ENCODE measurements around the gene EVA1A. TPM values are rescaled to one million over a fixed set of nuclear protein-coding genes. Genes with fewer than 3 reads are reported as not detected.

Gene EVA1A
- total RNA-seq, 3 donors from 2014 or later (not counting 1 experiment from before 2014, with no cell fraction given): not detected

GRCh38 chr2:75586971-75587370 is 26.2 kb upstream of the EVA1A start:
- Mint-ChIP-seq H3K4me3 (no peak overlapping the region), H3K27me3 (ENCODE audit: low read depth in 2 of 2) (peaks cover 8 to 10% of the 10 kb centered on the region in 2 donors), H3K9me3 (peaks cover 0 to 2% of the 10 kb centered on the region in 2 donors), H3K4me1 (no peaks in the 10 kb centered on the region), H3K27ac (no peak overlapping the region), H3K36me3 (no peaks in the 10 kb centered on the region)
- H3K9me3 ChIP-seq (ENCODE audit: control insufficient read depth, insufficient read depth, low read length): no peaks in the 10 kb centered on the region
- no peak for DNase-seq
- TF ChIP-seq, protein P1, sequence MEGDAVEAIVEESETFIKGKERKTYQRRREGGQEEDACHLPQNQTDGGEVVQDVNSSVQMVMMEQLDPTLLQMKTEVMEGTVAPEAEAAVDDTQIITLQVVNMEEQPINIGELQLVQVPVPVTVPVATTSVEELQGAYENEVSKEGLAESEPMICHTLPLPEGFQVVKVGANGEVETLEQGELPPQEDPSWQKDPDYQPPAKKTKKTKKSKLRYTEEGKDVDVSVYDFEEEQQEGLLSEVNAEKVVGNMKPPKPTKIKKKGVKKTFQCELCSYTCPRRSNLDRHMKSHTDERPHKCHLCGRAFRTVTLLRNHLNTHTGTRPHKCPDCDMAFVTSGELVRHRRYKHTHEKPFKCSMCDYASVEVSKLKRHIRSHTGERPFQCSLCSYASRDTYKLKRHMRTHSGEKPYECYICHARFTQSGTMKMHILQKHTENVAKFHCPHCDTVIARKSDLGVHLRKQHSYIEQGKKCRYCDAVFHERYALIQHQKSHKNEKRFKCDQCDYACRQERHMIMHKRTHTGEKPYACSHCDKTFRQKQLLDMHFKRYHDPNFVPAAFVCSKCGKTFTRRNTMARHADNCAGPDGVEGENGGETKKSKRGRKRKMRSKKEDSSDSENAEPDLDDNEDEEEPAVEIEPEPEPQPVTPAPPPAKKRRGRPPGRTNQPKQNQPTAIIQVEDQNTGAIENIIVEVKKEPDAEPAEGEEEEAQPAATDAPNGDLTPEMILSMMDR (IDR thresholded peaks at IDR 0.05): no peak
- 86% methylated on average over 2 of the region's 2 CpGs for WGBS (ENCODE audit: insufficient coverage)
- H3K4me3 ChIP-seq (ENCODE audit: low read length): no peak overlapping the region
- H3K27ac ChIP-seq (ENCODE audit: low read length): no peak overlapping the region
- no peaks in the 10 kb centered on the region for H3K36me3 ChIP-seq (ENCODE audit: control insufficient read depth, insufficient read depth, low read length)
- ATAC-seq: no peak
- intact Hi-C loops (cut with micrococcal nuclease): no loop called here
- no peaks in the 10 kb centered on the region for H3K27me3 ChIP-seq (ENCODE audit: control insufficient read depth, insufficient read depth, low read length)
- H3K4me1 ChIP-seq (ENCODE audit: control insufficient read depth, insufficient read depth, low read length): no peaks in the 10 kb centered on the region

DNA sequence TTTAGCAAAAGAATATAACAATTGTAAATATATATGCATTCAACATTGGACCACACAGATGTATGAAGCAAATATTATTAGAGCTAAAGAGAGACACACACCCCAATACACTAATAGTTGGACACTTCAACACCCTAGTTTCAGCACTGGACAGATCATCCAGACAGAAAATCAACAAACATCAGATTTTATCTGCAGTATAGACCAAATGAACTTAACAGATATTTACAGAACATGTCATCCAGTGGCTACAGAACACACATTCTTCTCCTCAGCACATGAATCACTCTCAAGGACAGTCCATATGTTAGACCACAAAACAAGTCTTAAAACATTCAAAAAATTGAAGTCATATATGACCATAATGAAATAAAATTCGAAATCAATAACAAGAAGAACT is 22.1 kb upstream of the EVA1A start:
- H3K4me3 ChIP-seq (ENCODE audit: low read length): no peak overlapping the region
- no peak for DNase-seq
- ATAC-seq: no peak
- Mint-ChIP-seq H3K36me3 (no peaks in the 10 kb centered on the region), H3K4me3 (no peak overlapping the region), H3K27ac (no peak overlapping the region), H3K27me3 (ENCODE audit: low read depth in 2 of 2) (peaks cover 8 to 10% of the 10 kb centered on the region in 2 donors), H3K9me3 (peaks cover 0 to 2% of the 10 kb centered on the region in 2 donors), H3K4me1 (no peaks in the 10 kb centered on the region)
- H3K36me3 ChIP-seq (ENCODE audit: control insufficient read depth, insufficient read depth, low read length): no peaks in the 10 kb centered on the region
- TF ChIP-seq, protein P1 (IDR thresholded peaks at IDR 0.05): no peak
- WGBS (ENCODE audit: insufficient coverage): 40% methylated on average over 1 of the region's 1 CpG
- no peaks in the 10 kb centered on the region for H3K27me3 ChIP-seq (ENCODE audit: control insufficient read depth, insufficient read depth, low read length)
- H3K9me3 ChIP-seq (ENCODE audit: control insufficient read depth, insufficient read depth, low read length): no peaks in the 10 kb centered on the region
- H3K27ac ChIP-seq (ENCODE audit: low read length): no peak overlapping the region
- intact Hi-C loops (cut with micrococcal nuclease): no loop called here
- H3K4me1 ChIP-seq (ENCODE audit: control insufficient read depth, insufficient read depth, low read length): no peaks in the 10 kb centered on the region

DNA sequence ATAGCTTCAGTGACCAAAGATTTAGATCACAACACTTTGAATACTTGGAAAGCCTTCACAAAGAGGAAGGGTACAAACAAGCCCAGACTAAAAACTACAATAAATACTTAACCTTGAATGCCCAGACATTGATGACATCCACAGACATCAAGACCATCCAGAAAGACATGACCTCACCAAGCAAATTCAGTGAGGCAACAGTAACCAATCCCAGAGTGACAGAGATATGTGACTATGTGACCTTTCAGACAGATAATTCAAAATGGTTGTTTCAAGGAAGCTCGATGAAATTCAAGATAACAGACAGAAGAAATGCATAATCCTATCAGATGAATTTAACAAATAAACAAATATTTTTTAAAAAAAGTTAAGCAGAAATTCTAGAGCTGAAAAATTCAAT is 19.9 kb upstream of the EVA1A start:
- H3K27me3 ChIP-seq (ENCODE audit: control insufficient read depth, insufficient read depth, low read length): no peaks in the 10 kb centered on the region

DNA sequence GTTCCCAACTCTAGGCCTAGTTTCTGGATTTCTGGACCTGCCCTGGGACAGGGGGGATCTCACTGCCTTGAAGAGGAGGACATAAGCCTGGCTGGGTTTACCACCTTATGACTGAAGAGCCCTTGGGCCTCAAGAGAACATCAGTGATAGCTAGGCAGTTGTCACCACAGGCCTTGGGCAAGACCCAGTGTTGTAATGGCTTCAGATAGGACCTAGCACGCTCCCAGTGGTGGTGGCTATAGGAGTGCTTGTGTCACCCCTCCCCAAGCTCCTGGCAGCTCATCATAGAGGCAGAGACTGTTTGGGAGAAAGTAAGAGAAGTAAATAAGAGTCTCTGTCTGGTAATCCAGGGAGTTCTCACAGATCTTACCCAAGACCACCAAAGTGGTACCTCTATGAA is 19.4 kb upstream of the EVA1A start:
- no peaks in the 10 kb centered on the region for H3K9me3 ChIP-seq (ENCODE audit: control insufficient read depth, insufficient read depth, low read length)
- DNase-seq (no peak), ATAC-seq (no peak)
- H3K4me1 Mint-ChIP-seq: no peaks in the 10 kb centered on the region
- H3K9me3 Mint-ChIP-seq: peaks cover 0 to 2% of the 10 kb centered on the region in 2 donors
- no peak overlapping the region for H3K27ac ChIP-seq (ENCODE audit: low read length)
- TF ChIP-seq, protein P1 (IDR thresholded peaks at IDR 0.05): no peak
- no peaks in the 10 kb centered on the region for H3K4me1 ChIP-seq (ENCODE audit: control insufficient read depth, insufficient read depth, low read length)
- intact Hi-C loops (cut with micrococcal nuclease): no loop called here
- peaks cover 5 to 19% of the 10 kb centered on the region in 2 donors for H3K27me3 Mint-ChIP-seq (ENCODE audit: low read depth in 2 of 2)
- no peak overlapping the region for H3K4me3 ChIP-seq (ENCODE audit: low read length)
- H3K27ac Mint-ChIP-seq: no peak overlapping the region
- WGBS (ENCODE audit: insufficient coverage): 86% methylated on average over 1 of the region's 1 CpG
- no peaks in the 10 kb centered on the region for H3K36me3 Mint-ChIP-seq
- no peaks in the 10 kb centered on the region for H3K27me3 ChIP-seq (ENCODE audit: control insufficient read depth, insufficient read depth, low read length)
- no peaks in the 10 kb centered on the region for H3K36me3 ChIP-seq (ENCODE audit: control insufficient read depth, insufficient read depth, low read length)
- H3K4me3 Mint-ChIP-seq: no peak overlapping the region

More for the DNA sequence above, 19.9 kb upstream of the EVA1A start:
- DNase-seq (no peak), ATAC-seq (no peak)
- no peak overlapping the region for H3K27ac Mint-ChIP-seq
- 100% methylated on average over 1 of the region's 1 CpG for WGBS (ENCODE audit: insufficient coverage)
- H3K36me3 Mint-ChIP-seq: no peaks in the 10 kb centered on the region
- Histone ChIP-seq H3K9me3 (ENCODE audit: control insufficient read depth, insufficient read depth, low read length) (no peaks in the 10 kb centered on the region), H3K4me3 (ENCODE audit: low read length) (no peak overlapping the region), H3K36me3 (ENCODE audit: control insufficient read depth, insufficient read depth, low read length) (no peaks in the 10 kb centered on the region), H3K27ac (ENCODE audit: low read length) (no peak overlapping the region), H3K4me1 (ENCODE audit: control insufficient read depth, insufficient read depth, low read length) (no peaks in the 10 kb centered on the region)
- TF ChIP-seq, protein P1 (IDR thresholded peaks at IDR 0.05): no peak
- H3K4me1 Mint-ChIP-seq: no peaks in the 10 kb centered on the region
- peaks cover 5 to 14% of the 10 kb centered on the region in 2 donors for H3K27me3 Mint-ChIP-seq (ENCODE audit: low read depth in 2 of 2)
- intact Hi-C loops (cut with micrococcal nuclease): no loop called here
- peaks cover 0 to 2% of the 10 kb centered on the region in 2 donors for H3K9me3 Mint-ChIP-seq
- H3K4me3 Mint-ChIP-seq: no peak overlapping the region
